Prostate gland (tissue), 2 donors: ENCODE measurements around the gene PHC2. TPM values are rescaled to one million over a fixed set of nuclear protein-coding genes. Genes with fewer than 3 reads are reported as not detected.

Source experiments
- DNase-seq: peaks from one replicate; pipeline ENCODE4 v3.0.0-alpha.2; 2019; ENCODE audit warnings: low spot score
- H3K27ac ChIP-seq, 2 donors: fragments of 200-600 bp; sonication (generic); 2 replicates each; pipeline ENCODE4 v1.5.1; 2017 to 2019
- H3K27me3 ChIP-seq: fragments of 200-600 bp; sonication (generic); replicated peaks from 2 replicates; pipeline ENCODE4 v1.5.1; 2019; ENCODE audit not compliant: insufficient read depth
- H3K36me3 ChIP-seq, 2 donors: fragments of 200-600 bp; sonication (generic); 1 replicate in 1 of 2; 2 replicates in 1 of 2; pipeline versions ENCODE4 v1.5.1 to v1.8.1; 2017 to 2019
- H3K4me1 ChIP-seq: fragments of 200-600 bp; sonication (generic); replicated peaks from 2 replicates; pipeline ENCODE4 v1.5.1; 2019
- H3K4me3 ChIP-seq, 2 donors: fragments of 200-600 bp; sonication (generic); 2 replicates each; pipeline ENCODE4 v1.5.1; 2017 to 2019
- H3K9me3 ChIP-seq: fragments of 200-600 bp; sonication (generic); 2 replicates; pipeline ENCODE4 v1.5.1; 2017
- POLR2A ChIP-seq: fragments of 450-650 bp; IDR thresholded peaks from one replicate; pipeline ENCODE4 v1.6.1; 2016; ENCODE audit warnings: antibody characterized with exemption, mild to moderate bottlenecking
- POLR2AphosphoS5 ChIP-seq: sonication (generic); formaldehyde crosslinking; IDR thresholded peaks from one replicate; pipeline ENCODE4 v1.6.1; 2017; ENCODE audit warnings: antibody characterized with exemption
- WGBS: methylation state at CpG from one replicate; pipeline ENCODE4 v1.1.5; 2018; 5-methylcytosine and 5-hydroxymethylcytosine counted together
- intact Hi-C: fragments of 100-400 bp; cut with DNase I; formaldehyde crosslinking; loops from one replicate; pipeline ENCODE4 v1.14.2; 2022
- total RNA-seq, 2 donors: library from RNA; depleted of rRNA; stranded (reverse); fragments of >200 nt; gene quantifications; one replicate each; pipeline ENCODE4 v1.1.0, GENCODE V29; 2016
- TF ChIP-seq, protein P1 (sequence below), 4 experiments: fragments of 200-600 bp in 2 of 4; fragments of 450-650 bp in 2 of 4; sonication (generic) in 2 of 4; IDR thresholded peaks; 1 replicate in 3 of 4; 2 replicates in 1 of 4; pipeline ENCODE4 v1.5.1; 2016 to 2019; ENCODE audit warnings: antibody characterized with exemption in 4 of 4, mild to moderate bottlenecking in 2 of 4, moderate library complexity in 2 of 4

Gene PHC2
- total RNA-seq, 2 donors from 2014 or later, result 75.0 to 131 TPM

DNA sequence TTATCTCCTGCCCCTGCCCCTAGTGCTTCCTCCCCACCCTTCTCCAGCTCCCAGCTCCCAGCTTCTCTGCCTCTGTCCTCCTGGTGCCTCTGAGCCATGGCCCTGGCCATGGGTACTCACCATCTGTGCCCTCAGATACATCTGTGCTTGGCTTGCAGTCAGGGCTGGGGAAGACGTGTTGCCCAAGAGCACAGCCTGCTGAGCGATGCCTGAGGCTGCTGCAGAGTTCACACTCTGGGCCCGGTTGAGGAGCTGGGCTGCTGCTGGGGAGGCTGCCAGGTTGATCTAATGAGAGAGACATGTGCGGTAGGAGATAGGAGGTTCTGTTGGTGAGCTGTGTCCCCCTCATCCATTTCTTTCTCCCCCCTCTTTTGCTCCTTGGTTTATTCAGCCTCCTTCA is 60.6 kb downstream of the PHC2 start:
- Histone ChIP-seq H3K27ac (no peak overlapping the region), H3K36me3 (no peaks in the 10 kb centered on the region), H3K27me3 (no peaks in the 10 kb centered on the region), H3K4me1 (peaks cover 8% of the 10 kb centered on the region), H3K9me3 (no peaks in the 10 kb centered on the region), H3K4me3 (no peak overlapping the region)
- intact Hi-C loops, result loop anchor here (5.0 kb wide), 1 partner anchor 62 kb away; the partner anchor contains the start of gene PHC2
- TF ChIP-seq POLR2AphosphoS5 (no peak), POLR2A (no peak)
- TF ChIP-seq, protein P1, sequence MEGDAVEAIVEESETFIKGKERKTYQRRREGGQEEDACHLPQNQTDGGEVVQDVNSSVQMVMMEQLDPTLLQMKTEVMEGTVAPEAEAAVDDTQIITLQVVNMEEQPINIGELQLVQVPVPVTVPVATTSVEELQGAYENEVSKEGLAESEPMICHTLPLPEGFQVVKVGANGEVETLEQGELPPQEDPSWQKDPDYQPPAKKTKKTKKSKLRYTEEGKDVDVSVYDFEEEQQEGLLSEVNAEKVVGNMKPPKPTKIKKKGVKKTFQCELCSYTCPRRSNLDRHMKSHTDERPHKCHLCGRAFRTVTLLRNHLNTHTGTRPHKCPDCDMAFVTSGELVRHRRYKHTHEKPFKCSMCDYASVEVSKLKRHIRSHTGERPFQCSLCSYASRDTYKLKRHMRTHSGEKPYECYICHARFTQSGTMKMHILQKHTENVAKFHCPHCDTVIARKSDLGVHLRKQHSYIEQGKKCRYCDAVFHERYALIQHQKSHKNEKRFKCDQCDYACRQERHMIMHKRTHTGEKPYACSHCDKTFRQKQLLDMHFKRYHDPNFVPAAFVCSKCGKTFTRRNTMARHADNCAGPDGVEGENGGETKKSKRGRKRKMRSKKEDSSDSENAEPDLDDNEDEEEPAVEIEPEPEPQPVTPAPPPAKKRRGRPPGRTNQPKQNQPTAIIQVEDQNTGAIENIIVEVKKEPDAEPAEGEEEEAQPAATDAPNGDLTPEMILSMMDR (IDR thresholded peaks at IDR 0.05), result no peak
- 59% methylated on average over 4 of the region's 4 CpGs for WGBS
- DNase-seq, result no peak

DNA sequence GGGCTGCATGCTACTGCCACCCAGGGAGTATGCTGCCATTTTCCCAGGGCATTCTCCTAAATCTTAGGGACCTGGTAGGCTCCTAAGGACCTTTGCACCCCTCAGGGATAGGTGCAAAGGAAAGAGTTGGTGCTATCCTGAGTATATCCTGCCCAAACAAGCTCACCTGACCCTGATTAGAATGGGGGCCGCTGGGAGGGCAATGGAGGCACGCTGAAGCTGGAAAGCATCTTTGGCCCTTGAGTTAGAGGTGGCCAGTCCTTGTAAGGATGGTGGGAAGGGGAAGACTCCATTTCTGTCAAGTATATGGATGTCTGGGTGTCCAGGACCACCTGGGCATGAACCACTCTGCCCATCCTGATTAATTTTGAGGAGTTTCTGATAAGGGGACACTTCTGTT is 61.1 kb downstream of the PHC2 start:
- Histone ChIP-seq H3K36me3 (no peaks in the 10 kb centered on the region), H3K9me3 (no peaks in the 10 kb centered on the region), H3K27ac (no peak overlapping the region), H3K27me3 (no peaks in the 10 kb centered on the region), H3K4me3 (no peak overlapping the region), H3K4me1 (peaks cover 12% of the 10 kb centered on the region)
- TF ChIP-seq POLR2A (no peak), POLR2AphosphoS5 (no peak)
- TF ChIP-seq, protein P1 (IDR thresholded peaks at IDR 0.05), result no peak
- WGBS, result 80% methylated on average over 2 of the region's 2 CpGs
- intact Hi-C loops, result loop anchor here (5.0 kb wide), 3 partner anchors 63 to 152 kb away; partner anchors contain the start of genes PHC2 and ZSCAN20
- no peak for DNase-seq

DNA sequence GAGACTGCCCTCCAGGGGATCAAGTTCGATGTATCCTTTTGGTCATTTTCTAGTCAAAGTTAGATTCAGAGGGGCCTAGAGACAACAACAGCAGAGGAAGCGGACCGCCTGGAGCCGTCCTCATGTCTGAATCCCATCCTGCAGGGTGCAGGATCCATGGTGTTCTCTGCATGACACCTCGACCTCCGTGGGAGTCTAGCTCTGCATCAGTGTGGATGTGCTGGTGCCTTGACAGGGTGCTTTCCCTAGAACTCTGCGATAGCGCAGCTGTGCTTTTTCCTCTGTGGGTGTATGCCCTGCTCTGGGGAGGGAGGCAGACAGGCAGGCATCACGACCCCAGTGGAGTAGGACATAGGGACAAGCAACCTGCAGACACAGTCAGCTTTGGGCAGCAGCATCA is 61.8 kb downstream of the PHC2 start:
- 75% methylated on average over 9 of the region's 9 CpGs for WGBS
- H3K27me3 ChIP-seq, result no peaks in the 10 kb centered on the region
- H3K27ac ChIP-seq, result no peak overlapping the region
- no peak overlapping the region for H3K4me3 ChIP-seq
- peaks cover 16% of the 10 kb centered on the region for H3K4me1 ChIP-seq
- H3K36me3 ChIP-seq, result no peaks in the 10 kb centered on the region
- no peak for TF ChIP-seq POLR2AphosphoS5
- no peak for TF ChIP-seq POLR2A
- TF ChIP-seq, protein P1 (IDR thresholded peaks at IDR 0.05), result no peak
- no peak for DNase-seq
- no peaks in the 10 kb centered on the region for H3K9me3 ChIP-seq
- intact Hi-C loops, result loop anchor here (5.0 kb wide), 2 partner anchors 103 to 152 kb away; partner anchors contain the start of gene ZSCAN20

GRCh38 chr1:33368431-33368830 is 62.5 kb downstream of the PHC2 start:
- intact Hi-C loops, result loop anchor here (5.0 kb wide), 2 partner anchors 104 to 151 kb away; partner anchors contain the start of gene ZSCAN20

More at GRCh38 chr1:33368431-33368830, 62.5 kb downstream of the PHC2 start:
- Histone ChIP-seq H3K4me1 (peaks cover 16% of the 10 kb centered on the region), H3K27ac (no peak overlapping the region), H3K27me3 (no peaks in the 10 kb centered on the region), H3K9me3 (no peaks in the 10 kb centered on the region), H3K36me3 (no peaks in the 10 kb centered on the region), H3K4me3 (no peak overlapping the region)
- TF ChIP-seq POLR2A, result no peak
- TF ChIP-seq, protein P1 (IDR thresholded peaks at IDR 0.05), result no peak
- TF ChIP-seq POLR2AphosphoS5, result no peak
- no peak for DNase-seq
- WGBS, result 86% methylated on average over 15 of the region's 15 CpGs
